ENCODE measurements around the gene PLK4. TPM values are rescaled to one million over a fixed set of nuclear protein-coding genes. Genes with fewer than 3 reads are reported as not detected.

The PLK4 gene
- total RNA-seq (2014; rRNA removed; shearing (Covaris generic)), result 37.3 and 38.7 TPM in 2 replicates
- 18.4 and 25.5 TPM in 2 replicates for polyA plus RNA-seq (2016; fragmentation: Nextera tagmentation; extraction: Ambion mirVana)
- long read RNA-seq, partial matches to known transcripts, result 1 of 4 reads
- long read RNA-seq, other reads (novel, unspliced or antisense), result 2 of 4 reads

DNA sequence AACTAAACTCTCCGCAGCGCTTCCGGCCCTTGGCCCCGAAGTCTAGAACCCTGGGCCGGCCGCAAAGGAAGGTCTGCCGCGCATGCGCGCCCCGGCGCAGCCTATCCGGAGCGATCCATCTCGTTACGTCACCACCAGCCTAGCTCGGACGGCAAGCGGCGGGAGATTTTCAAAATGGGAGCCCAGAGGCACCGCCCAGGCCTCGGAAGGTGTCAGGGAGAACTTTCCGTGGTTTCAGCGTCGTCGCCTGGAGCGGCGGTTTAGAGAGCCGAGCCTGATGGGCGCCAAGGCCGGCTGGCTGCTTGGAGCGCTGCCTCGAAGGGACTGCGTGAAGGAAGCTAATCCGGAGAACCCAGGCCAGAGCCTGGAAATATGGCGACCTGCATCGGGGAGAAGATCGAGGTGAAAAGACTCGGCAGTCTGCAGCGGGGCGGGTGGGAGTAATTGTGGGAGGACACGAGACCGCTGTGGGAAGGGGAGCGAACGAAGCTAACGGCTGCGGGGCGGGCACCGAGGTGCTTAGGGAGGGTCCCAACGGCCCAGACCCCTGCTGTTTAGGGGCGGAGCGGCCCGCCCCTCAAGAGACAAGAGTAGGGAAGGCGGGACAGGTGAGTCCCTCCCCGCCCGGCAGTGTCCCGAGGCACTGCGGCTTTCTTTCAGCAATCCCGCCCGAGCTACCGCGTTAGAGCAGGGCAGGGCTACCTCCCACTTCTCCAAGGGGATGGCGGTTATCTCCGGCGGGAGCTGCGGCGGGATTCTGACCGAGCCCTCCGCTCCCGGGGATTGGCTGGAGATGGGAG, at the start of gene PLK4:
PLK4 (plus strand) TSS at position 131 of the 800 bp plus-strand sequence; CDS start at position 373, 242 bp downstream.
- peak within 1 kb of the TSS; percentile 100 for H3K27ac Mint-ChIP-seq
- H3K4me1 ChIP-seq (ENCODE audit: insufficient read depth), result 0 out of 2 replicates have a peak, but pooled peaks cover 6% of the 10 kb centered on the region
- H3F3A ChIP-seq (replicated peaks; ENCODE audit: low read depth), result no peaks in the 10 kb centered on the region
- peaks cover 24% of the 10 kb centered on the region for H3K36me3 ChIP-seq (ENCODE audit: insufficient read depth)
- no peaks in the 10 kb centered on the region for H4K20me1 ChIP-seq (replicated peaks; ENCODE audit: insufficient read depth)
- H3K4me2 ChIP-seq, result peak within 1 kb of the TSS; percentile 91
- H3K27ac ChIP-seq (ENCODE audit: low read depth), result peak within 1 kb of the TSS; percentile 99
- TF ChIP-seq ZNF331 (CRISPR knock-in tag; IDR thresholded peaks at IDR 0.05; ENCODE audit: low read depth) (no peak), EZH2 (IDR thresholded peaks at IDR 0.05; ENCODE audit: low read depth, unreplicated experiment) (no peak), POLR2AphosphoS5 (IDR thresholded peaks at IDR 0.05; ENCODE audit: low read depth) (peak; percentile 91), EZH2phosphoT487 (IDR thresholded peaks at IDR 0.05; ENCODE audit: unreplicated experiment) (no peak), CREB1 (CRISPR knock-in tag; IDR thresholded peaks at IDR 0.05; ENCODE audit: low read depth) (peak; percentile 92), NANOG (IDR thresholded peaks at IDR 0.05; ENCODE audit: borderline replicate concordance) (no peak), STAT1 (IDR thresholded peaks at IDR 0.05; ENCODE audit: unreplicated experiment) (no peak), JUNB (IDR thresholded peaks at IDR 0.05; ENCODE audit: unreplicated experiment) (no peak), ZNF114 (CRISPR knock-in tag; IDR thresholded peaks at IDR 0.05) (no peak)
- TF ChIP-seq, protein P1, sequence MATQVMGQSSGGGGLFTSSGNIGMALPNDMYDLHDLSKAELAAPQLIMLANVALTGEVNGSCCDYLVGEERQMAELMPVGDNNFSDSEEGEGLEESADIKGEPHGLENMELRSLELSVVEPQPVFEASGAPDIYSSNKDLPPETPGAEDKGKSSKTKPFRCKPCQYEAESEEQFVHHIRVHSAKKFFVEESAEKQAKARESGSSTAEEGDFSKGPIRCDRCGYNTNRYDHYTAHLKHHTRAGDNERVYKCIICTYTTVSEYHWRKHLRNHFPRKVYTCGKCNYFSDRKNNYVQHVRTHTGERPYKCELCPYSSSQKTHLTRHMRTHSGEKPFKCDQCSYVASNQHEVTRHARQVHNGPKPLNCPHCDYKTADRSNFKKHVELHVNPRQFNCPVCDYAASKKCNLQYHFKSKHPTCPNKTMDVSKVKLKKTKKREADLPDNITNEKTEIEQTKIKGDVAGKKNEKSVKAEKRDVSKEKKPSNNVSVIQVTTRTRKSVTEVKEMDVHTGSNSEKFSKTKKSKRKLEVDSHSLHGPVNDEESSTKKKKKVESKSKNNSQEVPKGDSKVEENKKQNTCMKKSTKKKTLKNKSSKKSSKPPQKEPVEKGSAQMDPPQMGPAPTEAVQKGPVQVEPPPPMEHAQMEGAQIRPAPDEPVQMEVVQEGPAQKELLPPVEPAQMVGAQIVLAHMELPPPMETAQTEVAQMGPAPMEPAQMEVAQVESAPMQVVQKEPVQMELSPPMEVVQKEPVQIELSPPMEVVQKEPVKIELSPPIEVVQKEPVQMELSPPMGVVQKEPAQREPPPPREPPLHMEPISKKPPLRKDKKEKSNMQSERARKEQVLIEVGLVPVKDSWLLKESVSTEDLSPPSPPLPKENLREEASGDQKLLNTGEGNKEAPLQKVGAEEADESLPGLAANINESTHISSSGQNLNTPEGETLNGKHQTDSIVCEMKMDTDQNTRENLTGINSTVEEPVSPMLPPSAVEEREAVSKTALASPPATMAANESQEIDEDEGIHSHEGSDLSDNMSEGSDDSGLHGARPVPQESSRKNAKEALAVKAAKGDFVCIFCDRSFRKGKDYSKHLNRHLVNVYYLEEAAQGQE (IDR thresholded peaks at IDR 0.05; ENCODE audit: unreplicated experiment), result peak; percentile 17
- TF ChIP-seq, protein P2, sequence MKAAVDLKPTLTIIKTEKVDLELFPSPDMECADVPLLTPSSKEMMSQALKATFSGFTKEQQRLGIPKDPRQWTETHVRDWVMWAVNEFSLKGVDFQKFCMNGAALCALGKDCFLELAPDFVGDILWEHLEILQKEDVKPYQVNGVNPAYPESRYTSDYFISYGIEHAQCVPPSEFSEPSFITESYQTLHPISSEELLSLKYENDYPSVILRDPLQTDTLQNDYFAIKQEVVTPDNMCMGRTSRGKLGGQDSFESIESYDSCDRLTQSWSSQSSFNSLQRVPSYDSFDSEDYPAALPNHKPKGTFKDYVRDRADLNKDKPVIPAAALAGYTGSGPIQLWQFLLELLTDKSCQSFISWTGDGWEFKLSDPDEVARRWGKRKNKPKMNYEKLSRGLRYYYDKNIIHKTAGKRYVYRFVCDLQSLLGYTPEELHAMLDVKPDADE (IDR thresholded peaks at IDR 0.05), result peak; percentile 46; the same call in 1 of the 2 replicates
- TF ChIP-seq, protein P3, sequence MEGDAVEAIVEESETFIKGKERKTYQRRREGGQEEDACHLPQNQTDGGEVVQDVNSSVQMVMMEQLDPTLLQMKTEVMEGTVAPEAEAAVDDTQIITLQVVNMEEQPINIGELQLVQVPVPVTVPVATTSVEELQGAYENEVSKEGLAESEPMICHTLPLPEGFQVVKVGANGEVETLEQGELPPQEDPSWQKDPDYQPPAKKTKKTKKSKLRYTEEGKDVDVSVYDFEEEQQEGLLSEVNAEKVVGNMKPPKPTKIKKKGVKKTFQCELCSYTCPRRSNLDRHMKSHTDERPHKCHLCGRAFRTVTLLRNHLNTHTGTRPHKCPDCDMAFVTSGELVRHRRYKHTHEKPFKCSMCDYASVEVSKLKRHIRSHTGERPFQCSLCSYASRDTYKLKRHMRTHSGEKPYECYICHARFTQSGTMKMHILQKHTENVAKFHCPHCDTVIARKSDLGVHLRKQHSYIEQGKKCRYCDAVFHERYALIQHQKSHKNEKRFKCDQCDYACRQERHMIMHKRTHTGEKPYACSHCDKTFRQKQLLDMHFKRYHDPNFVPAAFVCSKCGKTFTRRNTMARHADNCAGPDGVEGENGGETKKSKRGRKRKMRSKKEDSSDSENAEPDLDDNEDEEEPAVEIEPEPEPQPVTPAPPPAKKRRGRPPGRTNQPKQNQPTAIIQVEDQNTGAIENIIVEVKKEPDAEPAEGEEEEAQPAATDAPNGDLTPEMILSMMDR (conservative IDR thresholded peaks at IDR 0.05; ENCODE audit: low read depth in 2 of 2), result no peak
- TF ChIP-seq, protein P4, sequence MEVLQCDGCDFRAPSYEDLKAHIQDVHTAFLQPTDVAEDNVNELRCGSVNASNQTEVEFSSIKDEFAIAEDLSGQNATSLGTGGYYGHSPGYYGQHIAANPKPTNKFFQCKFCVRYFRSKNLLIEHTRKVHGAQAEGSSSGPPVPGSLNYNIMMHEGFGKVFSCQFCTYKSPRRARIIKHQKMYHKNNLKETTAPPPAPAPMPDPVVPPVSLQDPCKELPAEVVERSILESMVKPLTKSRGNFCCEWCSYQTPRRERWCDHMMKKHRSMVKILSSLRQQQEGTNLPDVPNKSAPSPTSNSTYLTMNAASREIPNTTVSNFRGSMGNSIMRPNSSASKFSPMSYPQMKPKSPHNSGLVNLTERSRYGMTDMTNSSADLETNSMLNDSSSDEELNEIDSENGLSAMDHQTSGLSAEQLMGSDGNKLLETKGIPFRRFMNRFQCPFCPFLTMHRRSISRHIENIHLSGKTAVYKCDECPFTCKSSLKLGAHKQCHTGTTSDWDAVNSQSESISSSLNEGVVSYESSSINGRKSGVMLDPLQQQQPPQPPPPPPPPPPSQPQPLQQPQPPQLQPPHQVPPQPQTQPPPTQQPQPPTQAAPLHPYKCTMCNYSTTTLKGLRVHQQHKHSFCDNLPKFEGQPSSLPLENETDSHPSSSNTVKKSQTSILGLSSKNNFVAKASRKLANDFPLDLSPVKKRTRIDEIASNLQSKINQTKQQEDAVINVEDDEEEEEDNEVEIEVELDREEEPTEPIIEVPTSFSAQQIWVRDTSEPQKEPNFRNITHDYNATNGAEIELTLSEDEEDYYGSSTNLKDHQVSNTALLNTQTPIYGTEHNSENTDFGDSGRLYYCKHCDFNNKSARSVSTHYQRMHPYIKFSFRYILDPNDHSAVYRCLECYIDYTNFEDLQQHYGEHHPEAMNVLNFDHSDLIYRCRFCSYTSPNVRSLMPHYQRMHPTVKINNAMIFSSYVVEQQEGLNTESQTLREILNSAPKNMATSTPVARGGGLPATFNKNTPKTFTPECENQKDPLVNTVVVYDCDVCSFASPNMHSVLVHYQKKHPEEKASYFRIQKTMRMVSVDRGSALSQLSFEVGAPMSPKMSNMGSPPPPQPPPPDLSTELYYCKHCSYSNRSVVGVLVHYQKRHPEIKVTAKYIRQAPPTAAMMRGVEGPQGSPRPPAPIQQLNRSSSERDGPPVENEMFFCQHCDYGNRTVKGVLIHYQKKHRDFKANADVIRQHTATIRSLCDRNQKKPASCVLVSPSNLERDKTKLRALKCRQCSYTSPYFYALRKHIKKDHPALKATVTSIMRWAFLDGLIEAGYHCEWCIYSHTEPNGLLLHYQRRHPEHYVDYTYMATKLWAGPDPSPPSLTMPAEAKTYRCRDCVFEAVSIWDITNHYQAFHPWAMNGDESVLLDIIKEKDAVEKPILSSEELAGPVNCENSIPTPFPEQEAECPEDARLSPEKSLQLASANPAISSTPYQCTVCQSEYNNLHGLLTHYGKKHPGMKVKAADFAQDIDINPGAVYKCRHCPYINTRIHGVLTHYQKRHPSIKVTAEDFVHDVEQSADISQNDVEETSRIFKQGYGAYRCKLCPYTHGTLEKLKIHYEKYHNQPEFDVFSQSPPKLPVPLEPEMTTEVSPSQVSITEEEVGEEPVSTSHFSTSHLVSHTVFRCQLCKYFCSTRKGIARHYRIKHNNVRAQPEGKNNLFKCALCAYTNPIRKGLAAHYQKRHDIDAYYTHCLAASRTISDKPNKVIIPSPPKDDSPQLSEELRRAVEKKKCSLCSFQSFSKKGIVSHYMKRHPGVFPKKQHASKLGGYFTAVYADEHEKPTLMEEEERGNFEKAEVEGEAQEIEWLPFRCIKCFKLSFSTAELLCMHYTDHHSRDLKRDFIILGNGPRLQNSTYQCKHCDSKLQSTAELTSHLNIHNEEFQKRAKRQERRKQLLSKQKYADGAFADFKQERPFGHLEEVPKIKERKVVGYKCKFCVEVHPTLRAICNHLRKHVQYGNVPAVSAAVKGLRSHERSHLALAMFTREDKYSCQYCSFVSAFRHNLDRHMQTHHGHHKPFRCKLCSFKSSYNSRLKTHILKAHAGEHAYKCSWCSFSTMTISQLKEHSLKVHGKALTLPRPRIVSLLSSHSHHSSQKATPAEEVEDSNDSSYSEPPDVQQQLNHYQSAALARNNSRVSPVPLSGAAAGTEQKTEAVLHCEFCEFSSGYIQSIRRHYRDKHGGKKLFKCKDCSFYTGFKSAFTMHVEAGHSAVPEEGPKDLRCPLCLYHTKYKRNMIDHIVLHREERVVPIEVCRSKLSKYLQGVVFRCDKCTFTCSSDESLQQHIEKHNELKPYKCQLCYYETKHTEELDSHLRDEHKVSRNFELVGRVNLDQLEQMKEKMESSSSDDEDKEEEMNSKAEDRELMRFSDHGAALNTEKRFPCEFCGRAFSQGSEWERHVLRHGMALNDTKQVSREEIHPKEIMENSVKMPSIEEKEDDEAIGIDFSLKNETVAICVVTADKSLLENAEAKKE (CRISPR knock-in tag; IDR thresholded peaks at IDR 0.05), result no peak
- peak within 1 kb of the TSS; percentile 97 for H3K4me3 Mint-ChIP-seq
- H2AFZ ChIP-seq, result peak within 1 kb of the TSS; percentile 93
- no peaks in the 10 kb centered on the region for H3K27me3 ChIP-seq (ENCODE audit: insufficient read depth)
- H3K4me1 Mint-ChIP-seq, result peaks cover 3% of the 10 kb centered on the region; the same call in 2 of the 3 replicates
- H3K9me3 Mint-ChIP-seq, result no peaks in the 10 kb centered on the region
- peaks cover 44% of the 10 kb centered on the region for H3K36me3 Mint-ChIP-seq (ENCODE audit: low read depth)
- H3K79me2 ChIP-seq (replicated peaks; ENCODE audit: insufficient read depth), result peaks cover 39% of the 10 kb centered on the region
- peak within 1 kb of the TSS; percentile 83 for H3K4me3 ChIP-seq
- peak; percentile 98 for DNase-seq (ENCODE audit: low spot score)
- ATAC-seq, result peak; percentile 97
- H3K27me3 Mint-ChIP-seq (ENCODE audit: insufficient read depth, low read depth, poor library complexity), result peaks cover 8% of the 10 kb centered on the region
- no peaks in the 10 kb centered on the region for H3K9me2 ChIP-seq (ENCODE audit: insufficient read depth)

Measured in GM23338 (cell line).